Mucosa of rectum (tissue), 2 donors: Measurements from ENCODE around the gene EHD3.

Source experiments
- H3K27ac ChIP-seq, 2 donors: one replicate each; pipeline ENCODE4 v1.7.0; 2013; ENCODE audit warnings: inconsistent platforms in 2 of 2, low read depth in 2 of 2, low read length in 2 of 2
- H3K27me3 ChIP-seq, 2 donors: one replicate each; pipeline ENCODE4 v1.7.0; 2013; ENCODE audit warnings: low read length in 2 of 2; ENCODE audit not compliant: control insufficient read depth in 2 of 2, insufficient read depth in 2 of 2
- H3K36me3 ChIP-seq, 2 donors: one replicate each; pipeline ENCODE4 v1.7.0; 2013; ENCODE audit warnings: low read length in 2 of 2; ENCODE audit not compliant: control insufficient read depth in 2 of 2, insufficient read depth in 2 of 2
- H3K4me1 ChIP-seq, 2 donors: one replicate each; pipeline ENCODE4 v1.7.0; 2013; ENCODE audit warnings: low read length in 2 of 2, mild to moderate bottlenecking in 1 of 2; ENCODE audit not compliant: control insufficient read depth in 2 of 2, insufficient read depth in 2 of 2
- H3K4me3 ChIP-seq, 2 donors: one replicate each; pipeline ENCODE4 v1.7.0; 2013; ENCODE audit warnings: low read length in 2 of 2
- H3K9ac ChIP-seq, 2 donors: one replicate each; pipeline ENCODE4 v1.7.0; 2013; ENCODE audit warnings: low read length in 2 of 2, low read depth in 1 of 2, mild to moderate bottlenecking in 1 of 2
- H3K9me3 ChIP-seq, 2 donors: one replicate each; pipeline ENCODE4 v1.7.0; 2013; ENCODE audit warnings: low read length in 2 of 2; ENCODE audit not compliant: control insufficient read depth in 2 of 2
- donor health status: healthy.
- donor health status: Normal muscosa, but diverticular disease.

The EHD3 gene

GRCh38 chr2:31234683-31235503 lies 941 bp downstream of the EHD3 start:
- H3K4me1 ChIP-seq, result no peaks in the 10 kb centered on the region

GRCh38 chr2:31235504-31235902 lies 1.6 kb downstream of the EHD3 start:
- no peak overlapping the region for H3K9ac ChIP-seq
- no peak overlapping the region for H3K4me3 ChIP-seq
- no peak overlapping the region for H3K27ac ChIP-seq
- no peaks in the 10 kb centered on the region for H3K4me1 ChIP-seq
- no peaks in the 10 kb centered on the region for H3K36me3 ChIP-seq
- no peaks in the 10 kb centered on the region for H3K27me3 ChIP-seq
- H3K9me3 ChIP-seq, result no peaks in the 10 kb centered on the region

More at GRCh38 chr2:31234683-31235503, 941 bp downstream of the EHD3 start:
- H3K27ac ChIP-seq, result no peak overlapping the region
- peak overlapping the region in 1 of 2 donors; percentile 27 for H3K9ac ChIP-seq
- no peaks in the 10 kb centered on the region for H3K9me3 ChIP-seq
- peak overlapping the region; percentile 68 to 73 for H3K4me3 ChIP-seq
- H3K36me3 ChIP-seq, result no peaks in the 10 kb centered on the region
- no peaks in the 10 kb centered on the region for H3K27me3 ChIP-seq

GRCh38 chr2:31236433-31237205 lies 2.7 kb downstream of the EHD3 start:
- no peak overlapping the region for H3K4me3 ChIP-seq
- H3K4me1 ChIP-seq, result no peaks in the 10 kb centered on the region
- no peaks in the 10 kb centered on the region for H3K27me3 ChIP-seq
- no peak overlapping the region for H3K27ac ChIP-seq
- H3K9me3 ChIP-seq, result no peaks in the 10 kb centered on the region
- no peaks in the 10 kb centered on the region for H3K36me3 ChIP-seq
- H3K9ac ChIP-seq, result no peak overlapping the region

GRCh38 chr2:31237348-31238017 lies 3.5 kb downstream of the EHD3 start:
- no peaks in the 10 kb centered on the region for H3K36me3 ChIP-seq
- H3K4me3 ChIP-seq, result no peak overlapping the region
- no peak overlapping the region for H3K9ac ChIP-seq
- H3K27ac ChIP-seq, result no peak overlapping the region
- H3K9me3 ChIP-seq, result no peaks in the 10 kb centered on the region
- H3K27me3 ChIP-seq, result no peaks in the 10 kb centered on the region
- no peaks in the 10 kb centered on the region for H3K4me1 ChIP-seq

- no peaks in the 10 kb centered on the region for H3K9me3 ChIP-seq
- H3K27me3 ChIP-seq, result no peaks in the 10 kb centered on the region
- H3K36me3 ChIP-seq, result no peaks in the 10 kb centered on the region
- H3K27ac ChIP-seq, result no peak overlapping the region
- no peak overlapping the region for H3K9ac ChIP-seq
- no peaks in the 10 kb centered on the region for H3K4me1 ChIP-seq
- no peak overlapping the region for H3K4me3 ChIP-seq
Observed at GRCh38 chr2:31238126-31238905, 4.4 kb downstream of the EHD3 start.

- Histone ChIP-seq H3K36me3 (no peaks in the 10 kb centered on the region), H3K4me3 (no peak overlapping the region), H3K9me3 (no peaks in the 10 kb centered on the region), H3K27me3 (no peaks in the 10 kb centered on the region), H3K4me1 (no peaks in the 10 kb centered on the region), H3K9ac (no peak overlapping the region), H3K27ac (no peak overlapping the region)
Observed at GRCh38 chr2:31238906-31239592, 5.1 kb downstream of the EHD3 start.

- Histone ChIP-seq H3K27ac (no peak overlapping the region), H3K4me3 (no peak overlapping the region), H3K9ac (no peak overlapping the region)
Observed at GRCh38 chr2:31239593-31240177, 5.7 kb downstream of the EHD3 start.

GRCh38 chr2:31240381-31241365 lies 6.7 kb downstream of the EHD3 start:
- Histone ChIP-seq H3K36me3 (no peaks in the 10 kb centered on the region), H3K9me3 (no peaks in the 10 kb centered on the region), H3K4me1 (no peaks in the 10 kb centered on the region), H3K9ac (no peak overlapping the region), H3K27me3 (no peaks in the 10 kb centered on the region), H3K27ac (no peak overlapping the region), H3K4me3 (no peak overlapping the region)

More at GRCh38 chr2:31239593-31240177, 5.7 kb downstream of the EHD3 start:
- Histone ChIP-seq H3K4me1 (no peaks in the 10 kb centered on the region), H3K36me3 (no peaks in the 10 kb centered on the region), H3K9me3 (no peaks in the 10 kb centered on the region), H3K27me3 (no peaks in the 10 kb centered on the region)
